Skeletal muscle tissue (tissue), 4 donors: ENCODE measurements around the gene TAF7. TPM values are rescaled to one million over a fixed set of nuclear protein-coding genes. Genes with fewer than 3 reads are reported as not detected.
"Not testable (repeated sequence)": the region's sequence is repeated elsewhere in the genome, so short reads cannot be mapped to it uniquely, and the experiment has no call there.

Experiments
- H3K27ac ChIP-seq: one replicate; pipeline ENCODE4 v1.7.0; 2013; ENCODE audit warnings: mild to moderate bottlenecking, low read depth, low read length, inconsistent platforms
- H3K27me3 ChIP-seq, 3 donors: one replicate each; pipeline ENCODE4 v1.7.0; 2013; ENCODE audit warnings: low read length in 3 of 3; ENCODE audit not compliant: control insufficient read depth in 3 of 3, insufficient read depth in 3 of 3
- H3K36me3 ChIP-seq, 3 donors: one replicate each; pipeline ENCODE4 v1.7.0; 2013; ENCODE audit warnings: low read length in 3 of 3; ENCODE audit not compliant: control insufficient read depth in 3 of 3, insufficient read depth in 3 of 3
- H3K4me1 ChIP-seq, 3 donors: one replicate each; pipeline ENCODE4 v1.7.0; 2013; ENCODE audit warnings: low read length in 3 of 3, mild to moderate bottlenecking in 3 of 3; ENCODE audit not compliant: control insufficient read depth in 3 of 3, insufficient read depth in 3 of 3
- H3K4me3 ChIP-seq, 3 donors: one replicate each; pipeline ENCODE4 v1.7.0; 2013; ENCODE audit warnings: low read length in 3 of 3
- H3K9ac ChIP-seq, 3 donors: one replicate each; pipeline ENCODE4 v1.7.0; 2013; ENCODE audit warnings: low read length in 3 of 3, mild to moderate bottlenecking in 3 of 3, moderate library complexity in 2 of 3, low read depth in 1 of 3
- H3K9me3 ChIP-seq, 3 donors: one replicate each; pipeline ENCODE4 v1.7.0; 2013; ENCODE audit warnings: low read length in 3 of 3; ENCODE audit not compliant: control insufficient read depth in 3 of 3
- total RNA-seq: library from RNA; depleted of rRNA; stranded (reverse); fragments of >200 nt; gene quantifications from one replicate; pipeline ENCODE4 v1.2.3, GENCODE V29; 2014
- donor health status: Osteomylitis.

The TAF7 gene
- total RNA-seq, 1 donor from 2014 or later = 72.0 TPM

DNA sequence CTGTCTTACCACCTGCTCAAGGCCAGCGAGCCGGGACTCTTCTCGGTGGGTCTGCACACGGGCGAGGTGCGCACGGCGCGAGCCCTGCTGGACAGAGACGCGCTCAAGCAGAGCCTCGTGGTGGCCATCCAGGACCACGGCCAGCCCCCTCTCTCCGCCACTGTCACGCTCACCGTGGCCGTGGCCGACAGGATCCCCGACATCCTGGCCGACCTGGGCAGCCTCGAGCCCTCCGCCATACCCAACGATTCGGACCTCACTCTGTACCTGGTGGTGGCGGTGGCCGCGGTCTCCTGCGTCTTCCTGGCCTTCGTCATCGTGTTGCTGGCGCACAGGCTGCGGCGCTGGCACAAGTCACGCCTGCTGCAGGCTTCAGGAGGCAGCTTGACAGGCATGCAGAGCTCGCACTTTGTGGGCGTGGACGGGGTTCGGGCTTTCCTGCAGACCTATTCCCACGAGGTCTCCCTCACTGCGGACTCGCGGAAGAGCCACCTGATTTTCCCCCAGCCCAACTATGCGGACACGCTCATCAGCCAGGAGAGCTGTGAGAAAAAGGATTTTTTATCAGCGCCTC lies 20.3 kb upstream of the TAF7 start:
- H3K4me3 ChIP-seq, H3K36me3 ChIP-seq, H3K9ac ChIP-seq, H3K27me3 ChIP-seq, H3K27ac ChIP-seq, H3K4me1 ChIP-seq: not testable (repeated sequence)
- H3K9me3 ChIP-seq = peaks cover 9 to 39% (median 33%) of the 10 kb centered on the region in 3 donors

DNA sequence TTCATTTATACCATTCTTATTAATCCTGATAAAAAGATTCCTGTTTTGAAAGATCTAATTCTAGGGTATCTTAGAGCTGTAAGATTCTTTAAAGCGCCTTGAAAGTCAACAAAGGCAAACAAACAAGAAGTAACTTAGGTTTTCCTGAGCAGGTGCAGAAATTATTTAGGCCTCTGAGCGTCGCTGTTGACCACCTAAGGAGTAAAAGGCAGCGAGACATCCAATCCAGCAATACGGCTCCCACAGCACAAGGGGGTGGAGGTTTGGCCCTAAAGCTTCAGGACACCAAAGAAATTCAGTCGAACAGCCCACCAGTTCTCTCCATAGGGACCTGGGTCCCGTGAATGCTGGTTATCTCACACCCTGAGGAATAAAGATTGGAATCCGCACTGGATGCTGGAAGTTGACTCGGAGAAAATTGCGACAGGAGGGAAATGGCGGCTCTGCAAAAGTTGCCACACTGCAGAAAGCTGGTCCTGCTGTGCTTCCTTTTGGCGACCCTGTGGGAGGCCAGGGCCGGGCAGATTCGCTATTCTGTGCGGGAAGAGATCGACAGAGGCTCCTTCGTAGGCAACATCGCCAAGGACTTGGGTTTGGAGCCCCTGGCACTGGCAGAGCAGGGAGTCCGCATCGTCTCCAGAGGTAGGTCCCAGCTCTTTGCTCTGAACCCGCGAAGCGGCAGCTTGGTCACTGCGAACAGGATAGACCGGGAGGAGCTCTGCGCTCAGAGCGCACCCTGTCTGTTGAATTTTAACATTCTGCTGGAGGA lies 18.1 kb upstream of the TAF7 start, which contains the start of gene PCDHGA2:
PCDHGA2 (plus strand) TSS at position 223 of the 769 bp plus-strand sequence.
- no peaks in the 10 kb centered on the region for H3K36me3 ChIP-seq
- H3K27ac ChIP-seq = peak within 1 kb of the TSS; percentile 60
- peaks cover 4 to 34% (median 18%) of the 10 kb centered on the region in 3 donors for H3K9me3 ChIP-seq
- peaks cover 0 to 9% (median 3%) of the 10 kb centered on the region in 3 donors for H3K27me3 ChIP-seq
- H3K9ac ChIP-seq = peak within 1 kb of the TSS in 2 of 3 donors; percentile 61 to 64
- H3K4me1 ChIP-seq = no peaks in the 10 kb centered on the region
- peak within 1 kb of the TSS; percentile 48 to 74 (median 74) for H3K4me3 ChIP-seq

DNA sequence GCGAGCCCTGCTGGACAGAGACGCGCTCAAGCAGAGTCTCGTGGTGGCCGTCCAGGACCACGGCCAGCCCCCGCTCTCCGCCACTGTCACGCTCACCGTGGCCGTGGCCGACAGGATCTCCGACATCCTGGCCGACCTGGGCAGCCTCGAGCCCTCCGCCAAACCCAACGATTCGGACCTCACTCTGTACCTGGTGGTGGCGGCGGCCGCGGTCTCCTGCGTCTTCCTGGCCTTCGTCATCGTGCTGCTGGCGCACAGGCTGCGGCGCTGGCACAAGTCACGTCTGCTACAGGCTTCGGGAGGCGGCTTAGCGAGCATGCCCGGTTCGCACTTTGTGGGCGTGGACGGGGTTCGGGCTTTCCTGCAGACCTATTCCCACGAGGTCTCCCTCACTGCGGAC lies 12.0 kb upstream of the TAF7 start:
- Histone ChIP-seq H3K4me1 (peaks cover 0 to 16% (median 0%) of the 10 kb centered on the region in 3 donors), H3K9me3 (peaks cover 0 to 27% (median 6%) of the 10 kb centered on the region in 3 donors)
- H3K36me3 ChIP-seq, H3K4me3 ChIP-seq, H3K27me3 ChIP-seq, H3K9ac ChIP-seq, H3K27ac ChIP-seq: not testable (repeated sequence)

DNA sequence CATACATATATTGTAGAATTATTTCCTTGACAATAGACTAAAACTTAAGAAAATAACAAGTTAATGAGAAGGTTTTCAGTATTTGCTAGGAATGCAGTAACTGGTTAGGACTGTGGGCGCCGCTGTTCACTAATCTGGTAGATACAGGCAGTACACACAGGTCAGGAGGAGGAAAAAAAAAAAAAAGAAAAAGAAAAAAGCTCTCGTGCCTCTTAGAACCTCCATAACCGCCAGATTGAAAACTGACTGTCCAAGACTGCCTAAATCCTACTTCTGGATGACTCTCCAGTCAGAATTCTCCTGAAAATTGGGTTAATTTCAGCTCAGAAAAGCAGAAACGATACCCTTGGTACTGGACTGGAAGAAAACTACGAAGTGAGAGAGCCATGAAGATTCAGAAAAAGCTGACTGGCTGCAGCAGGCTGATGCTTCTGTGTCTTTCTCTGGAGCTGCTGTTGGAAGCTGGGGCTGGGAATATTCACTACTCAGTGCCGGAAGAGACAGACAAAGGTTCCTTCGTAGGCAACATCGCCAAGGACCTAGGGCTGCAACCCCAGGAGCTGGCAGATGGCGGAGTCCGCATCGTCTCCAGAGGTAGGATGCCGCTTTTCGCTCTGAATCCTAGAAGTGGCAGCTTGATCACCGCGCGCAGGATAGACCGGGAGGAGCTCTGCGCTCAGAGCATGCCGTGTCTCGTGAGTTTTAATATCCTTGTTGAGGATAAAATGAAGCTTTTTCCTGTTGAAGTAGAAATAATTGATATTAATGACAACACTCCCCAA lies 9.9 kb upstream of the TAF7 start, which contains the start of gene PCDHGA1:
PCDHGA1 (plus strand) TSS at position 216 of the 782 bp plus-strand sequence.
- H3K4me1 ChIP-seq = peaks cover 0 to 20% (median 0%) of the 10 kb centered on the region in 3 donors
- H3K9me3 ChIP-seq = peaks cover 0 to 21% (median 6%) of the 10 kb centered on the region in 3 donors
- peak within 1 kb of the TSS; percentile 37 for H3K27ac ChIP-seq
- peaks cover 0 to 7% (median 2%) of the 10 kb centered on the region in 3 donors for H3K36me3 ChIP-seq
- peaks cover 0 to 3% (median 2%) of the 10 kb centered on the region in 3 donors for H3K27me3 ChIP-seq
- peak within 1 kb of the TSS; percentile 37 to 52 (median 40) for H3K4me3 ChIP-seq
- peak within 1 kb of the TSS in 1 of 3 donors; percentile 69 for H3K9ac ChIP-seq

DNA sequence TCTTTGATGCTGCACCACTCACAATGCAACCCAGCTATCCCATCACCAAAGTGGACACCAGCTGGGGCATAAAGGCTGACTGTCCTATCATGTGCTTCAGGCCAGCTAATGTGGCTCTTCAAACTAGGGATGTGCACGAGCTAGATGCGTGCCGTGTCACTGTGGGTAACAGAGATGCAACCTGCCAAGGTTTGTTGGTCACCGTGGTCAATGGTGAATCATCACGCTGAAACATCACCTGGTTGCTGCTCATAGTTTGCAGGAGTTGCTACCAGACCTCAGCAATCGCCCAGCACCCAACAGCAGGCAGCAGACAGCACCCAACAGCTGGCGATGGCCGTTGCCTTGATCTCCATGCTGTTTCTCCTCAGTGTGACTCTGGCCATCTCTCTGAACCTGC lies 7.6 kb upstream of the TAF7 start:
- H3K27me3 ChIP-seq = peaks cover 0 to 3% (median 0%) of the 10 kb centered on the region in 3 donors
- peak overlapping the region in 2 of 3 donors; percentile 17 to 32 for H3K4me3 ChIP-seq
- peaks cover 0 to 26% (median 6%) of the 10 kb centered on the region in 3 donors for H3K9me3 ChIP-seq

DNA sequence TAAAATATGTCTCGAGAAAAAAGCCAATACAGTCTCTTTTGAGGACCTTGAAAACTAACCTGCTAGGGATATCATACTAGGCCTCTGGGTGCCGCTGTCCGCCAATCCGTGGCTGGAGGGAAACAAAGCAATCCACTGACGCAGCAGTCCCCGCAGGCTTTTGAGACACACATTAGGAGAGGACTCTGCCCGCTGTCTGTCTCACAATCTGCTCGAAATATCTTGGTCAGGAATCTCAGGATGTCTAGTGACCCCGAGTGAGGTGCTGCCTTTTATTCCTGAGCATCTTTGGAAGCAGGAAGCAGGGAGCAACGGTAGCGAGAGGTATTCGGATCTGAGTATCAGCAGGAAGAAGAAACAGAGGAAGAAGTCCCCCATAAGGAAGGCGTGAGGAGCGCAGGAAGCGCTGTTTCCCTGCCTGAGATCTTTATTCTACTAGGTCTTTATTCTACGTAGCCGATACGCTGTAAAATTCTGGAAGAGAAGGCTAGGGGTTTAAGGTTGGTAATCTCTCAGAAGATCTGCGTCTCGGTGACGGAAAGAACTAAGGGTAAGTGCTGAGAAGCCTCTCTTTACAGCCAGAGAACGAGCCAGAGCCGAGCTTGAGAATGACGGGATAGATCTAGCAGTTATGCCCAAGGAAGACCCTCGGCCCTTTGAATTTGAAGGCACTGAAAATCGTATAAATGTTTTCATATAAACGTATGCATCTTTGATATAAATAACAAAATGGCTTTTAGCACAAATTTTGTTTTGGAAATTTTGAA lies 5.7 kb upstream of the TAF7 start:
- peak overlapping the region; percentile 67 to 80 (median 76) for H3K9ac ChIP-seq
- peaks cover 0 to 3% (median 0%) of the 10 kb centered on the region in 3 donors for H3K27me3 ChIP-seq
- peak overlapping the region; percentile 56 to 80 (median 77) for H3K4me3 ChIP-seq
- peaks cover 0 to 22% (median 6%) of the 10 kb centered on the region in 3 donors for H3K9me3 ChIP-seq
- peak overlapping the region; percentile 71 for H3K27ac ChIP-seq
- H3K4me1 ChIP-seq = peaks cover 0 to 21% (median 2%) of the 10 kb centered on the region in 3 donors
- H3K36me3 ChIP-seq = peaks cover 0 to 7% (median 2%) of the 10 kb centered on the region in 3 donors

More for the DNA sequence above, 7.6 kb upstream of the TAF7 start:
- peaks cover 0 to 7% (median 2%) of the 10 kb centered on the region in 3 donors for H3K36me3 ChIP-seq
- H3K4me1 ChIP-seq = peaks cover 0 to 20% (median 0%) of the 10 kb centered on the region in 3 donors
- H3K9ac ChIP-seq = no peak overlapping the region
- H3K27ac ChIP-seq = no peak overlapping the region

DNA sequence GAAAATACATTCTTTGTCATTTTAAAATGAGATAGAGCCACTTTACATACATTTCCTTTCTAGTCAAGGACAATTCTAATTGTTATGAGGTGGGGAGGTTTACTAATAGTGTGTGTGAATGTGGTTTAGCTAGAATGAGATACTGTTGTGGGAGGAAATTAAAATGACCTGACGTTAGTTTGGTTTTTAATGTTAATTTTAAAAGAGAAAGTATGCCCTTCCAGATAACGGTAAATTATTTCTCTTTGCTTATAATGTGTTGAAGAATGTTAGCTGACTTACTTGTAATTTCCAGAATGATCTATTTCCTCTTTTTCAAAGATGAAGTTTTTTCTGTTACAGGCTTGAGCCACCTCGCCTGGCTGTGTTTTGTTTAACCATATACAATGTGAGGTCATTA lies 1.7 kb upstream of the TAF7 start:
- Histone ChIP-seq H3K9me3 (peaks cover 2 to 20% (median 7%) of the 10 kb centered on the region in 3 donors), H3K9ac (no peak overlapping the region), H3K4me3 (no peak overlapping the region), H3K4me1 (peaks cover 4 to 32% (median 14%) of the 10 kb centered on the region in 3 donors), H3K36me3 (peaks cover 8 to 20% (median 14%) of the 10 kb centered on the region in 3 donors), H3K27me3 (no peaks in the 10 kb centered on the region), H3K27ac (no peak overlapping the region)

DNA sequence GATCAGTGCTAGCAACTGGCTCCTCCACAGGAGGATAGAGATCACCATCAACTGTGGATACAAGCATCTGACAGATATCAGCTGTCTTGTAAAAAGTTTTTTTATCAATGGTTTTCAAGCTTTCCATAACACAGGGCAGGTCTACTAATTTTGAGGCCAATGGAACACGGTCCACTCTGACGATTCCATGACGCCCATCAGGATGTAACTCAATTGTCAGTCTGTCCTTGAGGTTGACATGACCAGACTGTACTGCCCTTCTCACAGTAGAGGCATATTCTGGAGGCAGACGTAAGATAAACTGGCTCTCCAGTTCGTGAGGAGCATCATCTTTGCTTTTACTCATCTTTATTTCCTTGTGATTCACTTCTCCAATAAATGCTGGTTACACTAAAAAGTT lies 885 bp downstream of the TAF7 start:
- Histone ChIP-seq H3K9ac (peak overlapping the region in 2 of 3 donors; percentile 95 to 97), H3K36me3 (peaks cover 15 to 27% (median 19%) of the 10 kb centered on the region in 3 donors), H3K4me3 (peak overlapping the region; percentile 93 to 99 (median 96)), H3K4me1 (peaks cover 4 to 28% (median 14%) of the 10 kb centered on the region in 3 donors), H3K27me3 (no peaks in the 10 kb centered on the region), H3K27ac (peak overlapping the region; percentile 98), H3K9me3 (peaks cover 2 to 23% (median 8%) of the 10 kb centered on the region in 3 donors)

DNA sequence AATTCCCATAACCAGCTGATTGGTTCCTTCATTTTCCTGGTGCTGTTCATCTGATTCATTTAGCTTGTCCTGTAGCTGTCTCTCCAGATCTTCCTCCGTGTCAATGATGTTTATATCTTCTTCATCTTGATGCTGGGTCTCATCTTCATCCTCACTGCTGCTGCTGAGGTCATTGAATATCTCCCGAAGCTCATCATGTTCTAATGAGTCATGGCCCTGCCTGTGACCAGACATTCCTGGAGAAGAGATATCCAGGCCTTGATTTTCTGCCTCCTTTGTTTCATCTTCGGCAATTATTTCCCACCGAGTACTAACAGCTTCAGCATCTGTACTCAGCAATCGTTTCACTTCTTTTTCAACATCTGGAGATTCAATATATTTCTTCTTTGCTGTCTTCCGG lies 1.4 kb downstream of the TAF7 start:
- H3K4me1 ChIP-seq = peaks cover 4 to 28% (median 14%) of the 10 kb centered on the region in 3 donors
- peaks cover 2 to 19% (median 8%) of the 10 kb centered on the region in 3 donors for H3K9me3 ChIP-seq
- H3K27ac ChIP-seq = peak overlapping the region; percentile 98
- H3K27me3 ChIP-seq = no peaks in the 10 kb centered on the region
- peak overlapping the region; percentile 93 to 99 (median 96) for H3K4me3 ChIP-seq
- H3K9ac ChIP-seq = no peak overlapping the region
- H3K36me3 ChIP-seq = peaks cover 15 to 27% (median 19%) of the 10 kb centered on the region in 3 donors
